Spinal cord (tissue), 4 donors: ENCODE results near the gene RAB3IP. TPM values are rescaled to one million over a fixed set of nuclear protein-coding genes. Genes with fewer than 3 reads are reported as not detected.

Experiments
- polyA plus RNA-seq, 2 donors: library from polyadenylated mRNA; unstranded; fragments of 120-200 nt; gene quantifications; one replicate each; pipeline ENCODE4 v1.2.1, GENCODE V29; 2013; ENCODE audit not compliant: insufficient read length in 2 of 2
- total RNA-seq, 2 donors: library from RNA; depleted of rRNA in 1 of 2; stranded (reverse); fragments of 120-200 nt in 1 of 2; fragments of >200 nt in 1 of 2; gene quantifications; one replicate each; pipeline versions ENCODE4 v1.2.3 to v1.2.4, GENCODE V29; 2013 to 2014

Gene RAB3IP
- total and polyA plus RNA-seq, 4 donors, result 26.0 to 39.5 (median 28.5) TPM

Other genes starting within 250 kb of the RAB3IP start
- 100 to 1,000 TPM; 207 to 220 TPM for gene CCT2, start 153.4 kb upstream of the RAB3IP start, total RNA-seq
- gene CCT2, start 153.4 kb upstream of the RAB3IP start, polyA plus RNA-seq, result 100 to 1,000 TPM; 207 to 208 TPM
- gene LRRC10, start 128.0 kb upstream of the RAB3IP start, total RNA-seq, result not detected
- under 1 TPM in 1 of 2 donors, not detected in 1; 0.06 TPM for gene LRRC10, start 128.0 kb upstream of the RAB3IP start, polyA plus RNA-seq
- gene BEST3, start 39.6 kb upstream of the RAB3IP start, total RNA-seq, result 1 to 10 TPM in 1 of 2 donors, under 1 TPM in 1; 0.83 to 1.7 TPM
- gene BEST3, start 39.6 kb upstream of the RAB3IP start, polyA plus RNA-seq, result 1 to 10 TPM; 2.2 to 2.6 TPM
- gene MYRFL, start 86.4 kb downstream of the RAB3IP start, total RNA-seq, result 1 to 10 TPM in 1 of 2 donors, under 1 TPM in 1; 0.50 to 1.1 TPM
- gene MYRFL, start 86.4 kb downstream of the RAB3IP start, polyA plus RNA-seq, result under 1 TPM; 0.32 to 0.53 TPM